Activated T-helper 17 cell treated with anti-CD3 and anti-CD28 coated beads, Interleukin-2, amount 50 U/mL, for 72 hours (primary cell): Measurements from ENCODE around the gene ESR1. TPM values are rescaled to one million over a fixed set of nuclear protein-coding genes. Genes with fewer than 3 reads are reported as not detected.
"Not testable (repeated sequence)": the region's sequence is repeated elsewhere in the genome, so short reads cannot be mapped to it uniquely, and the experiment has no call there.

ENCODE experiments used
- ATAC-seq: fragments of 150-1000 bp; cut with Tn5 transposase; replicated peaks from 2 replicates; pipeline ENCODE4 v1.10.0; 2021; ENCODE audit warnings: mild to moderate bottlenecking, moderate library complexity
- H3K27ac Mint-ChIP-seq: one replicate; pipeline ENCODE4 v1.8.0; 2022; ENCODE audit warnings: mixed read lengths
- H3K27me3 Mint-ChIP-seq: one replicate; pipeline ENCODE4 v1.8.0; 2022; ENCODE audit warnings: mixed read lengths
- H3K36me3 Mint-ChIP-seq: one replicate; pipeline ENCODE4 v1.8.0; 2022; ENCODE audit warnings: low read depth, mild to moderate bottlenecking, mixed read lengths
- H3K4me1 Mint-ChIP-seq: one replicate; pipeline ENCODE4 v1.8.0; 2022; ENCODE audit warnings: mixed read lengths
- H3K4me3 Mint-ChIP-seq: one replicate; pipeline ENCODE4 v1.8.0; 2022; ENCODE audit warnings: mild to moderate bottlenecking, mixed read lengths
- H3K9me3 Mint-ChIP-seq: one replicate; pipeline ENCODE4 v1.8.0; 2022; ENCODE audit warnings: mixed read lengths
- total RNA-seq, 2 donors: library from RNA; stranded (reverse); gene quantifications; one replicate each; pipeline ENCODE4 v1.2.3, GENCODE V29; 2022

The ESR1 gene
- total RNA-seq, 2 donors from 2014 or later: 0.50 TPM; not detected in 1

- H3K4me3 Mint-ChIP-seq, H3K27ac Mint-ChIP-seq, H3K4me1 Mint-ChIP-seq, H3K9me3 Mint-ChIP-seq, ATAC-seq, H3K27me3 Mint-ChIP-seq, H3K36me3 Mint-ChIP-seq: not testable (repeated sequence)
Observed at GRCh38 chr6:151899221-151899620, 91.7 kb downstream of the ESR1 start.

DNA sequence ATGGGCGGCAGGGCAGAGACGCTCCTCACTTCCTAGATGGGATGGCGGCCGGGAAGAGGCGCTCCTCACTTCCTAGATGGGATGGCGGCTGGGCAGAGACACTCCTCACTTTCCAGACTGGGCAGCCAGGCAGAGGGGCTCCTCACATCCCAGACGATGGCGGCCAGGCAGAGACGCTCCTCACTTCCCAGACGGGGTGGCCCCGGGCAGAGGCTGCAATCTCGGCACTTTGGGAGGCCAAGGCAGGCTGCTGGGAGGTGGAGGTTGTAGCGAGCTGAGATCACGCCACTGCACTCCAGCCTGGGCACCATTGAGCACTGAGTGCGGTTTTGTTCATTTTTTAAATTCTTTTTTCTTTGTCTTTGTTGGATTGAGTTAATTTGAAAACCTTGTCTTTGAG lies 92.3 kb downstream of the ESR1 start:
- H3K4me3 Mint-ChIP-seq, H3K27me3 Mint-ChIP-seq, H3K36me3 Mint-ChIP-seq, H3K4me1 Mint-ChIP-seq, H3K9me3 Mint-ChIP-seq, H3K27ac Mint-ChIP-seq, ATAC-seq: not testable (repeated sequence)

GRCh38 chr6:151900256-151900655 lies 92.8 kb downstream of the ESR1 start:
- ATAC-seq: no peak
- no peak overlapping the region for H3K4me3 Mint-ChIP-seq
- no peaks in the 10 kb centered on the region for H3K4me1 Mint-ChIP-seq
- peaks cover 5% of the 10 kb centered on the region for H3K9me3 Mint-ChIP-seq
- no peak overlapping the region for H3K27ac Mint-ChIP-seq
- H3K36me3 Mint-ChIP-seq: no peaks in the 10 kb centered on the region
- no peaks in the 10 kb centered on the region for H3K27me3 Mint-ChIP-seq

DNA sequence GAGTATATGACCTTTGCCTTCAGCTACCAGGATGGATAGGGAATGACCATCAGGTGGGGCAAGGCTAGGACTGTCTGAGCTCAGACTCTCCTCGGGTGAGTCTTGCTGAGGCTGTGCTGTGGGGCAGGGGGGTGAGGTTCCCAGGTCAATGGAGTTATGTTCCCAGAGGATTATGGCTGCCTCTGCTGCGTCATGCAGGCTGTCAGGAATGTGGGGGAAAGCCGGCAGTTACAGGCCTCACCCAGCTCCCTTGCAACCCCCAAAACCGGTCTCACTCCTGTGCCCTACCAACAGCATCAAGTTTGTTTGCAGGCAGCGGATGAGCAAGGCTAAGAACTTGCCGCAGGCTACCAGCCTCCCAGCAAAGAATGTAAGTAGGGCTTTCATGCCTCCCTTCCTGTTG lies 93.5 kb downstream of the ESR1 start:
- no peak overlapping the region for H3K4me3 Mint-ChIP-seq
- no peaks in the 10 kb centered on the region for H3K27me3 Mint-ChIP-seq
- H3K36me3 Mint-ChIP-seq: no peaks in the 10 kb centered on the region
- H3K27ac Mint-ChIP-seq: no peak overlapping the region
- ATAC-seq: no peak
- peaks cover 5% of the 10 kb centered on the region for H3K9me3 Mint-ChIP-seq
- no peaks in the 10 kb centered on the region for H3K4me1 Mint-ChIP-seq

GRCh38 chr6:151904631-151905030 lies 97.1 kb downstream of the ESR1 start:
- Mint-ChIP-seq H3K4me3 (no peak overlapping the region), H3K27ac (no peak overlapping the region), H3K27me3 (no peaks in the 10 kb centered on the region), H3K4me1 (no peaks in the 10 kb centered on the region), H3K36me3 (no peaks in the 10 kb centered on the region), H3K9me3 (peaks cover 5% of the 10 kb centered on the region)
- ATAC-seq: no peak

- no peak for ATAC-seq
- Mint-ChIP-seq H3K27me3 (no peaks in the 10 kb centered on the region), H3K4me1 (no peaks in the 10 kb centered on the region), H3K27ac (no peak overlapping the region), H3K9me3 (peaks cover 4% of the 10 kb centered on the region), H3K4me3 (no peak overlapping the region), H3K36me3 (no peaks in the 10 kb centered on the region)
Observed at GRCh38 chr6:151905072-151905471, 97.6 kb downstream of the ESR1 start.

DNA sequence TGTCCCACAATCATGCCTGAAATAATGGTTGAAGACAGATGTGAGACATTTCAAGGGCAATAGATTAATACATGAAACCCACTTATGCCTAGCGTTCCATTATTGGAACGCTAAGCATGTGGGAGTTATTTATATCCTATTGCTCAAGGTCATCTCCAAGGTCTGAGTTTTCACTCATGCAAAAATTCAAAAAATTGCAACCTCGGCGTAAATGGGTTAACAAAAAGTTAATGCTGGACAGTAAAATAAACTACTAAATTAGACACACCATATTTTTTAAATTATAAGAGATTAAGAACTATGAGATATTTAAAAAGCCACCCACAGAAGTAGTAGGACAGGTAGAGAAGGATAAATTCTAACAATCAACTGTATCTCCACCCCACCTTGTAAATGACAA lies 98.4 kb downstream of the ESR1 start:
- ATAC-seq: no peak
- H3K4me1 Mint-ChIP-seq: no peaks in the 10 kb centered on the region
- H3K27ac Mint-ChIP-seq: no peak overlapping the region
- no peak overlapping the region for H3K4me3 Mint-ChIP-seq
- H3K36me3 Mint-ChIP-seq: no peaks in the 10 kb centered on the region
- H3K9me3 Mint-ChIP-seq: no peaks in the 10 kb centered on the region
- no peaks in the 10 kb centered on the region for H3K27me3 Mint-ChIP-seq

- no peaks in the 10 kb centered on the region for H3K4me1 Mint-ChIP-seq
Observed at GRCh38 chr6:151911401-151911800, 103.9 kb downstream of the ESR1 start.

DNA sequence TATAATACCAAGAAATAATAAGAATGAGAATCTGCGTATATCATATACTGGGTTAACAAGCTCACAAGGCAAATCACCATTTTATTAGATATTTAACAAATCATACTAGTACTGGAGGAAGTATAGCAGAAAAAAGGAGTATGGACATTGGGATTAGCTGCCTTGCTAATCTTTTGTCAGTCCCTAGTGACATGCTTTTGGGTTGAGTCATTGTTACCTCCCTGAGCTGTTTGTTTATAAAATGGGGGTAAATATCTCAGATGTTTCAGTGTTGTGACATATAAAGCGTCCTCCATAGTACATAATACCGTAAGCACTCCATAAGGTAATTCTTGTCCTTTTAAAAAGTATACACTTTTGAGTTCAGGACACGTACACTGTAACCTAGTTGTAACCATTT lies 107.0 kb downstream of the ESR1 start:
- Mint-ChIP-seq H3K27me3 (peaks cover 4% of the 10 kb centered on the region), H3K4me1 (no peaks in the 10 kb centered on the region), H3K36me3 (no peaks in the 10 kb centered on the region), H3K4me3 (no peak overlapping the region), H3K27ac (no peak overlapping the region), H3K9me3 (no peaks in the 10 kb centered on the region)
- no peak for ATAC-seq

More at GRCh38 chr6:151911401-151911800, 103.9 kb downstream of the ESR1 start:
- Mint-ChIP-seq H3K4me3 (no peak overlapping the region), H3K36me3 (no peaks in the 10 kb centered on the region), H3K27ac (no peak overlapping the region), H3K9me3 (no peaks in the 10 kb centered on the region), H3K27me3 (peaks cover 4% of the 10 kb centered on the region)
- no peak for ATAC-seq

DNA sequence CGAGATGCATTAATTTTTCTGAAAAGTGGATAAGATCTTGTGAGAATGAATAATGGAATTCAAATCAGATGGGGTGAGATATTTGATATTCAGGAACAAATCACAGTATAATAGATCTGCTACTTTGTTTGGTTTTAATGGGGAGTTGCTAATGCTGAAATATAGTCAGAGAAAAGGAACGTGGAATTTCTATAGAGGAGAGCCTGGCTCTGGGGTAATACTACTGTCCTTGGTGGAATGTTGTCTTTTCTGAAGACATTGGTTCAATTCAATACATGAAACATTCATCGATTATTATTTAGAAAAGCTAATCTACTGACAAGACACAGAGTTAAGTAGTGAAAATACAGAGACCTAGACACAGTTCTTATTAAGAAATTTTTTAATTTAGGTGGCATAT lies 108.6 kb downstream of the ESR1 start:
- peaks cover 4% of the 10 kb centered on the region for H3K27me3 Mint-ChIP-seq
- H3K36me3 Mint-ChIP-seq: no peaks in the 10 kb centered on the region
- no peak overlapping the region for H3K27ac Mint-ChIP-seq
- H3K9me3 Mint-ChIP-seq: no peaks in the 10 kb centered on the region
- H3K4me1 Mint-ChIP-seq: no peaks in the 10 kb centered on the region
- no peak overlapping the region for H3K4me3 Mint-ChIP-seq
- ATAC-seq: no peak

DNA sequence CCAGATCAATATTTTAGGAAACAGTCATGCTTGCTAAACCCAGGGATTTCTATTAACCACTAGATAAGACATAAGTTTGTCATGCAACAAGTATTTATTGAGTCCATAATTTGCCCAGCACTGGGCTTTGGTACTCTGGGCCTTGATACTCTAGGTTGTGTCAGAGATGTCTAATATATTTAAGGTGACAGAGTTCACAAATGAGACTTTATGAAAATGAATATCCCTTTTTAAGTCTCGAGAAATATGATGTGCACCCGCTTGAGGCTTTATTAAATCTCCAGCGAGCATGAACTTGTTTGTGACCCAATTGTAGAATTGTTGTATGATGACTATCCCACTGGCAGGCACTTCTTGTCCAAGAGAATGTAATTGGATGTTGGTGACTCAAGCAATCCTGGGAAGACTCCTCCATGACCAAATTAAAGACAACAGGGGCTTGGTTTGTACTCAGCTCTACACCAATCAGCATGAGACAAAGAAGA lies 109.2 kb downstream of the ESR1 start:
- ATAC-seq: no peak
- Mint-ChIP-seq H3K27me3 (peaks cover 4% of the 10 kb centered on the region), H3K9me3 (no peaks in the 10 kb centered on the region), H3K27ac (no peak overlapping the region), H3K36me3 (no peaks in the 10 kb centered on the region), H3K4me3 (no peak overlapping the region), H3K4me1 (no peaks in the 10 kb centered on the region)

GRCh38 chr6:151917531-151918329 lies 110.2 kb downstream of the ESR1 start:
- Mint-ChIP-seq H3K36me3 (no peaks in the 10 kb centered on the region), H3K4me1 (no peaks in the 10 kb centered on the region), H3K27me3 (no peaks in the 10 kb centered on the region), H3K27ac (no peak overlapping the region), H3K4me3 (no peak overlapping the region), H3K9me3 (no peaks in the 10 kb centered on the region)
- no peak for ATAC-seq

DNA sequence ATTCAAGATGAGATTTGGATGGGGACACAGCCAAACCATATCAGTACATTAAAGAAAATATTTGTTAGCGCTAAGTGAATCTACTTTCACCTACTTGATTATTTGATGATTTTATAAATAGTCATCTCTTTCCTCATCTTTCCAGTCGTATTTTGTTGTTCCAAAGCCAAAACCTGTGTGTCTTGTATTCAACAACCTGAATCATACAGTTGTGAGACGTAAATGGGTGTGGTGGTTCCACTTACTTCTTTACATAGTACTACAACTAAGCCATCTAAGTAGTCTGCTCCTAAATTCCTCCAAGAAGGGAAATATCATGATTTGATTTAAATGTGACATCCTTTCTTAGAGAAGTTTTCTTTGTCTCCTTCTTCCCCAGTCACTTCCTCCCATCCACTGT lies 132.8 kb downstream of the ESR1 start:
- Mint-ChIP-seq H3K27ac (no peak overlapping the region), H3K4me1 (no peaks in the 10 kb centered on the region), H3K9me3 (no peaks in the 10 kb centered on the region), H3K36me3 (no peaks in the 10 kb centered on the region), H3K4me3 (no peak overlapping the region), H3K27me3 (no peaks in the 10 kb centered on the region)
- ATAC-seq: no peak

GRCh38 chr6:151948002-151948743 lies 140.7 kb downstream of the ESR1 start:
- Mint-ChIP-seq H3K27ac (no peak overlapping the region), H3K27me3 (peaks cover 4% of the 10 kb centered on the region), H3K36me3 (no peaks in the 10 kb centered on the region), H3K4me3 (no peak overlapping the region), H3K4me1 (peaks cover 6% of the 10 kb centered on the region), H3K9me3 (peaks cover 6% of the 10 kb centered on the region)
- no peak for ATAC-seq

DNA sequence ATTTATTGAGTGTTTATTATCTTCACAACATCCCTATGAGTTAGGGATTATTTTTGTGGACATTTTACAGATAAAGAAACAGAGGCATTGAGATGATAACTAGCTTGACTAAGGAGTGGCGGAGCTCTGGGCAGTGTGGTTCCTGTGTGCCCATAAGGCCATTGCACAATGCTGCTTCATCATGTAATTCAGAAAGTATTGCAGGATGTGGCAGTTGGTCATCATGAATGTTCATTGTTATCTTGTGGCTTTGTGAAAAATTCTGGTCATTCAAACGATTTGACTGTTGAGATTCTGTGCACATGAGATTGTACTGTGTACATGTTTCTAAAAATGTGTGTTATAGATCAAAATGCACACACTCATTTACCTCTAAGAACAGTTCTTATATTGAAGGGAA lies 150.8 kb downstream of the ESR1 start:
- Mint-ChIP-seq H3K27ac (no peak overlapping the region), H3K4me3 (no peak overlapping the region), H3K27me3 (peaks cover 14% of the 10 kb centered on the region), H3K9me3 (peaks cover 10% of the 10 kb centered on the region), H3K36me3 (no peaks in the 10 kb centered on the region), H3K4me1 (peaks cover 5% of the 10 kb centered on the region)
- ATAC-seq: no peak
